22Rv1 (cell line): ENCODE data around the gene SCGB1C2.

Experiments used
- H3K27ac ChIP-seq: fragments of 450-650 bp; 2 replicates; pipeline ENCODE4 v1.5.1; 2017
- CTCF ChIP-seq: fragments of 450-650 bp; IDR thresholded peaks from 2 replicates; pipeline ENCODE4 v1.5.1; 2017; ENCODE audit warnings: mild to moderate bottlenecking
- ZFX ChIP-seq: fragments of 450-650 bp; IDR thresholded peaks from 2 replicates; pipeline ENCODE4 v1.6.1; 2017; ENCODE audit warnings: antibody characterized with exemption, borderline replicate concordance

Gene SCGB1C2

GRCh38 chr17:148757-149156 is 11.4 kb downstream of the SCGB1C2 start:
- TF ChIP-seq ZFX = no peak
- no peak overlapping the region for H3K27ac ChIP-seq

GRCh38 chr17:149231-149630 is 11.9 kb downstream of the SCGB1C2 start:
- TF ChIP-seq ZFX (no peak), CTCF (no peak)
- H3K27ac ChIP-seq = no peak overlapping the region

GRCh38 chr17:149897-150584 is 12.7 kb downstream of the SCGB1C2 start:
- H3K27ac ChIP-seq = no peak overlapping the region
- TF ChIP-seq ZFX = no peak
- no peak for TF ChIP-seq CTCF

- TF ChIP-seq ZFX (no peak), CTCF (no peak)
- no peak overlapping the region for H3K27ac ChIP-seq
Observed at GRCh38 chr17:151004-151403, 13.6 kb downstream of the SCGB1C2 start.

- no peak overlapping the region for H3K27ac ChIP-seq
- no peak for TF ChIP-seq ZFX
- no peak for TF ChIP-seq CTCF
Observed at GRCh38 chr17:151886-152859, 14.8 kb downstream of the SCGB1C2 start.

- TF ChIP-seq ZFX (no peak), CTCF (no peak)
- no peak overlapping the region for H3K27ac ChIP-seq
Observed at GRCh38 chr17:152860-153420, 15.6 kb downstream of the SCGB1C2 start.

GRCh38 chr17:153851-154250 is 16.5 kb downstream of the SCGB1C2 start:
- H3K27ac ChIP-seq = no peak overlapping the region
- TF ChIP-seq CTCF = no peak
- no peak for TF ChIP-seq ZFX
